ENCODE data around the gene CSN3. TPM values are rescaled to one million over a fixed set of nuclear protein-coding genes. Genes with fewer than 3 reads are reported as not detected.

The CSN3 gene
- total and polyA plus RNA-seq, 9 donors: not detected

DNA sequence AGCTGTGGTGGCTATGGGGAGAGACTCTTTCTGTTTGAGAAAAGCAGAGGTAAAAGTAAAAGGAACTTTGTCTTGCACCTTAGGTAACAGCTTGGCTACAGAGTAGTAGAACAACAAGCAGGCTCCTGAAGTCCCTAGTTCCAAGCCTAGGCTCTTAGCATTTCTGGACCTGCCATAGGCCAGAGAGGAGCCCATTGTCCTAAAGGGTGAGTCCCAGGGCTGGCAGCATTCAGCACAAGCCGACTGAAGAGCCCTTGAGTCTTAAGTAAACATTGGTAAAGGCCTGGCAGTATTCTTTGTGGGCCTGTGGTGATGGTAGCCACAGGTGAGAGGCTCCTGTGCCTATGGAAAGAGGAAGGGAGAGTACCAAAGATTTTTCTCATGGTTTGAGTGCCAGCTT lies 38.2 kb downstream of the CSN3 start:
- Histone ChIP-seq H3K36me3 (no peaks in the 10 kb centered on the region), H3K27ac (no peak overlapping the region), H3K4me3 (no peak overlapping the region), H3K9me3 (no peaks in the 10 kb centered on the region), H3K4me1 (ENCODE audit: insufficient read depth) (no peaks in the 10 kb centered on the region), H3K27me3 (no peaks in the 10 kb centered on the region)
- no peak for DNase-seq
- 42 to 70% (median 56%) methylated on average over 1 of the region's 1 CpG for WGBS, 3 donors
- TF ChIP-seq EP300 (IDR thresholded peaks at IDR 0.05) (no peak), POLR2A (IDR thresholded peaks at IDR 0.05) (no peak)
- TF ChIP-seq, protein P1, sequence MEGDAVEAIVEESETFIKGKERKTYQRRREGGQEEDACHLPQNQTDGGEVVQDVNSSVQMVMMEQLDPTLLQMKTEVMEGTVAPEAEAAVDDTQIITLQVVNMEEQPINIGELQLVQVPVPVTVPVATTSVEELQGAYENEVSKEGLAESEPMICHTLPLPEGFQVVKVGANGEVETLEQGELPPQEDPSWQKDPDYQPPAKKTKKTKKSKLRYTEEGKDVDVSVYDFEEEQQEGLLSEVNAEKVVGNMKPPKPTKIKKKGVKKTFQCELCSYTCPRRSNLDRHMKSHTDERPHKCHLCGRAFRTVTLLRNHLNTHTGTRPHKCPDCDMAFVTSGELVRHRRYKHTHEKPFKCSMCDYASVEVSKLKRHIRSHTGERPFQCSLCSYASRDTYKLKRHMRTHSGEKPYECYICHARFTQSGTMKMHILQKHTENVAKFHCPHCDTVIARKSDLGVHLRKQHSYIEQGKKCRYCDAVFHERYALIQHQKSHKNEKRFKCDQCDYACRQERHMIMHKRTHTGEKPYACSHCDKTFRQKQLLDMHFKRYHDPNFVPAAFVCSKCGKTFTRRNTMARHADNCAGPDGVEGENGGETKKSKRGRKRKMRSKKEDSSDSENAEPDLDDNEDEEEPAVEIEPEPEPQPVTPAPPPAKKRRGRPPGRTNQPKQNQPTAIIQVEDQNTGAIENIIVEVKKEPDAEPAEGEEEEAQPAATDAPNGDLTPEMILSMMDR (IDR thresholded peaks at IDR 0.05): no peak
- intact Hi-C loops (cut with DNase I): loop anchor here in 1 of 4 donors (1.0 kb wide), 1 partner anchor 40 kb away; no protein-coding TSS in a partner anchor

- Histone ChIP-seq H3K36me3 (no peaks in the 10 kb centered on the region), H3K27me3 (no peaks in the 10 kb centered on the region), H3K4me1 (ENCODE audit: insufficient read depth) (no peaks in the 10 kb centered on the region), H3K4me3 (no peak overlapping the region), H3K27ac (no peak overlapping the region), H3K9me3 (no peaks in the 10 kb centered on the region)
- 10 to 24% (median 21%) methylated on average over 1 of the region's 1 CpG for WGBS, 3 donors
- no peak for DNase-seq
- TF ChIP-seq EP300 (IDR thresholded peaks at IDR 0.05) (no peak), POLR2A (IDR thresholded peaks at IDR 0.05) (no peak)
- TF ChIP-seq, protein P1 (IDR thresholded peaks at IDR 0.05): no peak
- intact Hi-C loops (cut with DNase I): no loop called here
These were observed 46.3 kb downstream of the CSN3 start for GRCh38 chr4:70288651-70289050.

GRCh38 chr4:70291341-70291740 lies 48.9 kb downstream of the CSN3 start:
- H3K9me3 ChIP-seq: no peaks in the 10 kb centered on the region
- DNase-seq: no peak
- 63 to 80% (median 67%) methylated on average over 2 of the region's 2 CpGs for WGBS, 3 donors
- no peaks in the 10 kb centered on the region for H3K27me3 ChIP-seq
- no peaks in the 10 kb centered on the region for H3K36me3 ChIP-seq
- intact Hi-C loops (cut with DNase I): no loop called here
- H3K27ac ChIP-seq: no peak overlapping the region
- TF ChIP-seq EP300 (IDR thresholded peaks at IDR 0.05): no peak
- no peak for TF ChIP-seq POLR2A (IDR thresholded peaks at IDR 0.05)
- TF ChIP-seq, protein P1 (IDR thresholded peaks at IDR 0.05): no peak
- H3K4me3 ChIP-seq: no peak overlapping the region
- H3K4me1 ChIP-seq (ENCODE audit: insufficient read depth): no peaks in the 10 kb centered on the region

DNA sequence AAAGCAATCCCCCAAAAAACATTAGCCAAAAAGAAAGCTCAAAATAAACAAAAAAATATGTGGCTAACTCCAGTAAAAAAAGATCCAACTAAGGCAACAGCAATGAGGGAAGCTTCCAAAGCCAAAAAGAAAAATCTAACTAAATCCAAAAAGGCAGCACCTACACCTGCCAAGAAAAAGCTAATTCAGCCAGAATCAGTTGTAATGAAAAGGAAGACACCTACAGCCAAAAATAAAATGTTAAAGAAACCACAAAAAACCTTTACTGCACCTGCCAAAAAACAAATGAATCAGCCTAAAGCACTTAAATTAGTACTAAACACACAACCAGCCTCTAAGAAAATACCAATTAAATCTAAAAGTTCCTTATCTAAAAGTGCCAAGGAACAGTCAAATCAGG lies 55.2 kb downstream of the CSN3 start:
- Histone ChIP-seq H3K27me3 (no peaks in the 10 kb centered on the region), H3K27ac (no peak overlapping the region), H3K4me3 (no peak overlapping the region), H3K4me1 (ENCODE audit: insufficient read depth) (peaks cover 3% of the 10 kb centered on the region), H3K9me3 (no peaks in the 10 kb centered on the region), H3K36me3 (no peaks in the 10 kb centered on the region)
- no peak for DNase-seq
- intact Hi-C loops (cut with DNase I): no loop called here
- no peak for TF ChIP-seq POLR2A (IDR thresholded peaks at IDR 0.05)

DNA sequence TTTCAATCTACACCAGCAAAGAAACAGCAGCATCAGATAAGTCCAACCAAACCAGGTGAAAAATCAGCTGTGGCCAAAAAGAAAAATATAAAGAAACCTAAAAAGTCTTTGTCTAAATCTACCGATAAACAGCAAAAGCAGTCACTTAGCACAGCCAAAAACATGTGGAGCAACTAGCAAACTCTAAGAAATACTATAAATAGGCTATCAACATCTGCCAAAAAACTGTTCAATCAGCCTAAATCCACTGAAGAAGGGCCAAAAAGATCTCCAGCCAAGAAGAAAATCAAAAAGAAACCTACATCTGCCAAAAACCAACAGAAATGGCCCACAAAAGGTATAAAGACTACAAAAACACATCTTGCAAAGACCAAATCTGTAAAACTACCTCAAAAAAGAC lies 55.7 kb downstream of the CSN3 start:
- TF ChIP-seq POLR2A (IDR thresholded peaks at IDR 0.05): no peak
- TF ChIP-seq EP300 (IDR thresholded peaks at IDR 0.05): no peak
- Histone ChIP-seq H3K36me3 (no peaks in the 10 kb centered on the region), H3K27me3 (no peaks in the 10 kb centered on the region), H3K9me3 (no peaks in the 10 kb centered on the region), H3K4me3 (no peak overlapping the region), H3K4me1 (ENCODE audit: insufficient read depth) (peaks cover 3% of the 10 kb centered on the region), H3K27ac (no peak overlapping the region)
- 7 to 16% (median 9%) methylated on average over 1 of the region's 1 CpG for WGBS, 3 donors
- no peak for DNase-seq
- intact Hi-C loops (cut with DNase I): no loop called here

DNA sequence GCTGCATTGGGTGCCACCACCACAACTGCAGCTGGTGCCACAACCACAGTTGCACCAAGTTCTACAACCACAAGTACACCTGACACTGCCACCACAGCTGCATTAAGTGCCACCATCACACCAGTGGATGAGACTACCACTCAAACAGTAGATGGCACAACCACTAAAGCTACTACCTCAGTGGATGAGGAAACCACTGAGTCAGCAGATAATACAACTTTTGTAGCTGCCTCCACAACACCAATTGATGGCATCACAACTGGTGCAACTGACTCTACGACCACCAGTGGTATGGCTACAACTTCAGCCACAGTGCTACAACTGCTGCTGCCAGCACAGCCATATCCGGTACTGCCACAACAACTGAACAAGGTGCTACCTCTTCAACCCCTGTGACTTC lies 57.2 kb downstream of the CSN3 start:
- H3K4me1 ChIP-seq (ENCODE audit: insufficient read depth): peaks cover 3% of the 10 kb centered on the region
- no peaks in the 10 kb centered on the region for H3K27me3 ChIP-seq
- no peak for TF ChIP-seq EP300 (IDR thresholded peaks at IDR 0.05)
- TF ChIP-seq, protein P1 (IDR thresholded peaks at IDR 0.05): no peak
- TF ChIP-seq POLR2A (IDR thresholded peaks at IDR 0.05): no peak
- H3K27ac ChIP-seq: no peak overlapping the region
- no peak for DNase-seq
- H3K4me3 ChIP-seq: no peak overlapping the region
- no peaks in the 10 kb centered on the region for H3K9me3 ChIP-seq
- 75 to 81% (median 79%) methylated on average over 2 of the region's 2 CpGs for WGBS, 3 donors
- H3K36me3 ChIP-seq: no peaks in the 10 kb centered on the region
- intact Hi-C loops (cut with DNase I): no loop called here

Measured in ovary (tissue), 9 donors.